AG10803 (cell line): ENCODE data around the gene ULBP3.

Experiments
- DNase-seq: peaks from one replicate; pipeline ENCODE4 v3.0.0; 2010; ENCODE audit warnings: low read depth
- H3K4me3 ChIP-seq: 2 replicates; pipeline ENCODE4 v1.5.1; 2011; ENCODE audit warnings: mild to moderate bottlenecking, low read length, control low read depth
- TF ChIP-seq, protein P1 (sequence below): conservative IDR thresholded peaks from 2 replicates; pipeline ENCODE4 v1.5.1; 2011; ENCODE audit warnings: mild to moderate bottlenecking, low read length, control low read depth, inconsistent platforms

The ULBP3 gene

DNA sequence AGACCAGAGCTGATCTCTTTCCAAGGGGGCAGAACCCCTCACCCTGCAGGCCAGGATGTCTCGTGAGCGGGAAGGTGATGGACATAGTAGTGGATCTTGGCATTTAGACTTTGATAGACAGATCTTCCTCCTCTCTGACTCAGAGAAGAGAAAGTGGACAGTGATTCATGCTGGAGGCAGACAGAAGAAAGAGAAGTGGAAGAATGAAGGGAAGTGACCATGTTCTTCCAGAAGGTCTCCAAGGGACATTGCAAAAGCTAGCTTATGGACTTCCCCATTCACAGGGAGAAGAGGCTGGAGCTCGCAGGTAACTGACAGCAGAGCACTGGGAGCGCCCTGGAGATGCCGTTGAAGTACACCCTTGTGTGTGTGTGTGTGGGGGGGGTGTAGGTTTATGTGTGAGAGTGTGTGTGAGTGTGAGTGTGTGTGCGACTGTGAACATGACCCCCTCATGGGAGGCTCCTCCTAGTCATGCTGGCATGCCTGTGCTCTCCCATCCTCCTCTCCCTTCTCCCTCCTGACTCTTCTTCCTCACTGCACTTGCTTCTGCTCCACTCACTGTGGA lies 35.6 kb downstream of the ULBP3 start:
- H3K4me3 ChIP-seq: no peak overlapping the region
- TF ChIP-seq, protein P1, sequence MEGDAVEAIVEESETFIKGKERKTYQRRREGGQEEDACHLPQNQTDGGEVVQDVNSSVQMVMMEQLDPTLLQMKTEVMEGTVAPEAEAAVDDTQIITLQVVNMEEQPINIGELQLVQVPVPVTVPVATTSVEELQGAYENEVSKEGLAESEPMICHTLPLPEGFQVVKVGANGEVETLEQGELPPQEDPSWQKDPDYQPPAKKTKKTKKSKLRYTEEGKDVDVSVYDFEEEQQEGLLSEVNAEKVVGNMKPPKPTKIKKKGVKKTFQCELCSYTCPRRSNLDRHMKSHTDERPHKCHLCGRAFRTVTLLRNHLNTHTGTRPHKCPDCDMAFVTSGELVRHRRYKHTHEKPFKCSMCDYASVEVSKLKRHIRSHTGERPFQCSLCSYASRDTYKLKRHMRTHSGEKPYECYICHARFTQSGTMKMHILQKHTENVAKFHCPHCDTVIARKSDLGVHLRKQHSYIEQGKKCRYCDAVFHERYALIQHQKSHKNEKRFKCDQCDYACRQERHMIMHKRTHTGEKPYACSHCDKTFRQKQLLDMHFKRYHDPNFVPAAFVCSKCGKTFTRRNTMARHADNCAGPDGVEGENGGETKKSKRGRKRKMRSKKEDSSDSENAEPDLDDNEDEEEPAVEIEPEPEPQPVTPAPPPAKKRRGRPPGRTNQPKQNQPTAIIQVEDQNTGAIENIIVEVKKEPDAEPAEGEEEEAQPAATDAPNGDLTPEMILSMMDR: no peak
- no peak for DNase-seq

DNA sequence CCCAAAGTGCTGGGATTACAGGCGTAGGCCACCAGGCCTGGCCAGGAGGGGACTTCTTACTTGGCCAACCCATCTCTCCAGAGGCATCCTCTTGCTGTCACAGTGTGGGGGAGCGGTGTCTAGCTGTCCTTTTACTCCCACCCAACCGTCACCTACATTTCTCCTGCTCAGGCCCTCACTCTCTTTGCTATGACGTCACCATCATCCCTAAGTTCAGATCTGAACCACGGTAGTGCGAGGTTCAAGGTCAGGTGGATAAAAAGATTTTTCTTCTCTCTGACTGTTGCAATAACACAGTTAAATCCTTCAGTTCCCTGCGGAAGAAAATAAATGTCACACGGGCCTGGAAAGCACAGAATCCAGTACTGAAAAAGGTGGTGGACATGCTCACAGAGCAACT lies 36.3 kb downstream of the ULBP3 start:
- H3K4me3 ChIP-seq: no peak overlapping the region
- DNase-seq: no peak
- TF ChIP-seq, protein P1: no peak

DNA sequence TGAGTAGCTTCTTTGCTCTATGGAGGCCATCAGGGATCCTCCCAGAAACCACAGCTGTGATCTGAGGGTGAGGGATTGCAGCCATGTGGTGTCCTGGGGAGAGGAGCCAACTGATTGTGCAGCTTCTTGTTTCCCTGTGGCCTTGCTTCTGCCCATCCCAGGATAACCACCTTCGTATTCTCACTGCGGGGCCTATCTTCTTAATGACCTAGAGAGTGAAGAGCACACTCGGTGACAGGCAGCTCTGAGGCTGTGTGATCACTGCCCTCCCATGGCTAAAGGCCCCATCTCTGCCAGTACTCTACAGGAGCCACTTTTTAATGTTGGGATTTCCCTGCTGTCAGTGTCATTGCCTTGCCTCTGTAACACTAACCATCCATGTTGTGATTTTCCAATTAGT lies 38.3 kb downstream of the ULBP3 start:
- TF ChIP-seq, protein P1: no peak
- no peak for DNase-seq

DNA sequence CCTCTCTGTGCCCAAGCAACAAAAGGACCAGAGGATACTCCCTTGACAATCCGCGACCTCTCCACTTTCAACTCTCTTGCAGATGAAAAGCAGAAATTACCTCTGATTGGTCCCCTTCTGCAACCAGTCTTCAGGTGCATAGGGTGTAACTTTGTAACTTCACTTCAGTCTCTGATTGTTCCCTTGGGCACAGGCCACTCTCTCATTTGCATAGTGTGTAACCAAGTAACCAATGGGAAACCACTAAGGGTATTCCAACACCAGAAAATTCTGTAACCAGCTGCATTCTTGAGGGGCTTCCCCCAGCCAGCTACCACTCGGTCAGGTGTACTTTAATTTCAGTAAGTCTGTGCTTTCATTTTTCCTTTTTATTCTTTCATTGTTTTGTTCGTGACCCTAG lies 39.2 kb downstream of the ULBP3 start:
- TF ChIP-seq, protein P1: no peak
- H3K4me3 ChIP-seq: no peak overlapping the region
- no peak for DNase-seq

More for the DNA sequence above, 38.3 kb downstream of the ULBP3 start:
- H3K4me3 ChIP-seq: no peak overlapping the region

DNA sequence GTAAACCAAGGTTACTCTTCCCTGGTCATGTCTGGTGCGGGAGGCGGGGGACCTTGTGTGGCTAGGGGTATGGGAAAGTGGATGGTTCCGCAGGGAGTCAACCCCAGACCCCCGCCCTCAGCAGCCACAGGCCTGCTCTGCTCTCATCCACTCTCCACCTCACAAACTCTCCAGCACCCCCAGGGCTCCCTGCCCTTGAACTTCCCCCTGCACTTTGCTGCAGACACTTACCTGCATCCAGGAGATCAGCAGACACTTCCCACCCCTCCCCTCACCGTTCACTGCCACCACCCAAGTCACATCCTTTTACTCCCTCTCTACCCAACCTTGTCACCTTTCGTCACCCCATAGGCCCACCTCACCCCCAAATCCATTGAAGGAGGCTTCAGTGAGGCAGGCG lies 39.6 kb downstream of the ULBP3 start:
- no peak overlapping the region for H3K4me3 ChIP-seq
- no peak for DNase-seq
- TF ChIP-seq, protein P1: no peak

DNA sequence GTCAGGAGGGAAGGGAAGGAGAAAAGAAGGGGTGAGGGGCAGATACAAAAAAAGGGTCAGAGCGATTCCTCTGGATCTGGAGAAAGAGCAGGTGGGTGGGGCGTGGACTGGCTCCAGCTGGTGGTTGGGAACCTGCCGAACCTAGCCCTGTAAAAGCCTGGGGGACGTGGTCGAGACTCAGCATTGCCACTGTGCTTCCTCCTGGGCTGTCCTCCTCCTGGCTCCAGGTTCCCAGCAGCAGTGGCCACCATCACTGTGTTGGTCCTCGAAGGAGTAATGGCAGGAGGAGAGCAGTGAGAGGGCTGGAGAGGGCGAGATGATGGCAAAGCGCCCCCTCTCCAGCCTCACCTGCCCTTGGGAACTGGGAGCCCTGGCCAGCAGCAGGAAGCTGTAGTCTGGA lies 40.1 kb downstream of the ULBP3 start:
- no peak overlapping the region for H3K4me3 ChIP-seq
- TF ChIP-seq, protein P1: no peak
- no peak for DNase-seq

DNA sequence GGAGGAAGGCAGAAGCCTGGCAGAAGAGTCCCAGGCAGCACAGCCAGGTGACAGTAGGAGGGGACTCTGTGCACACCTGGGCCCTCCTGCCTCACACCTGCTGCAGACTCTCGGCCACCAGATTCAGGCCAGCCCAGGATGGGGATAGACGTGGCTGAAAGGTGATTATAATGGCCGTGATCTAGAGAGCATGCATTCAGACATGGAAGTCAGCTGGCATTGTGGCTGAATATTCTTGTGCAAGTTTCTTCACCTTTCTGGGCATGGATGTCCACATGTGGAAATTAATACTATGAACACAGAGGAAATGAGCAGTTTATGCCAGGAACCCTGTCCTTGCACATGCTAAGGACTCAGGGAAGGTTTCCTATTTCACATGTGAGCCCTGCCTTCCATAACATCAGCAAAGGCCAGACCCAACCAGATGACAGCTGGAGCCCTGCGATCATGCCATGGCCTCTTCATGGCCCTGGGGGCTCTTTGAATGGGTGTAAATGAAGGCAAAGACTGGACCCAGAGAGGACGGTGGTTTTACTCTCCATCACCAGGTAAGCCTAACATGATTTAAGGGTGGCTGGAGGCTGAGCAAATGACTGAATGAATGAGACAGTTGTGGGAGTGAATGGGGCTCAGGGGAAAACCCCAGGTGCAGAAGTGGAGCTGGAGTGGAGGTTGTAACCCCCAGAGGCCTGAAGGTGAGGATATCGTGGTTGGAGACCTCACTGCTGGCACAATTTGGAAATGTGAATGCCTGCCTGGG lies 40.9 kb downstream of the ULBP3 start:
- DNase-seq: no peak
- H3K4me3 ChIP-seq: no peak overlapping the region
- TF ChIP-seq, protein P1: no peak
